ENCODE results near the gene ATG16L1.
"Not testable (repeated sequence)": the region's sequence is repeated elsewhere in the genome, so short reads cannot be mapped to it uniquely, and the experiment has no call there.

Gene ATG16L1

DNA sequence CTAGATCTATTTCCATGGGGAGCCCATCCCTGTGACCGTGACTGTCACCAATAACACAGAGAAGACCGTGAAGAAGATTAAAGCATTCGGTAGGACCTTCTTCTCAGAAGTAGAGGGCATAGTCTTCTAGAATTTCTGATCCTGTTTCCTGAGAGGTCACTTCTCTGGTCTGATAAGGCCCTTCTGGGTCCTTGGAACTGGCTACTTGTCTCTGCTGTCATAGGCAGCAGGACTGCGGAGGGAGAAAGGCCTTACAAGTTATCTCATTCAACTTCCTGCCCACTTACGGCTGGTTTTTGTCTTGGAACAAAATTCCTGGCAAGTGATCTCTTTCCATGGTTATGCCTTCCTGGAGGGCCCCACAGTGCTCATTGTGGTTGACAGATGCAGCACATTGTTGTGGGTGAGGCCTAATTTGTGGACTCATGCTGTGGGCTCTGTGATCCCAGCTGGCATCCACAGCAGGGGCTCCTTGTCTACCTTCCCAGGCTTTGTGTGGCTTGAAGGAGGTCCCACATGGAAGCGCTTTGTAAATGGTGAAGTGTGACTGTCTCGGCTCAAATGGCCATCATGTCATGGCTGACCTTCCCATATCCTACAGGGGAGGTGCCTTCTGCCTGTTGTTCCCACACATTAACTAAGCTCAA lies 78.1 kb downstream of the ATG16L1 start:
- H3K27ac ChIP-seq, result no peak overlapping the region
- TF ChIP-seq, protein P1, sequence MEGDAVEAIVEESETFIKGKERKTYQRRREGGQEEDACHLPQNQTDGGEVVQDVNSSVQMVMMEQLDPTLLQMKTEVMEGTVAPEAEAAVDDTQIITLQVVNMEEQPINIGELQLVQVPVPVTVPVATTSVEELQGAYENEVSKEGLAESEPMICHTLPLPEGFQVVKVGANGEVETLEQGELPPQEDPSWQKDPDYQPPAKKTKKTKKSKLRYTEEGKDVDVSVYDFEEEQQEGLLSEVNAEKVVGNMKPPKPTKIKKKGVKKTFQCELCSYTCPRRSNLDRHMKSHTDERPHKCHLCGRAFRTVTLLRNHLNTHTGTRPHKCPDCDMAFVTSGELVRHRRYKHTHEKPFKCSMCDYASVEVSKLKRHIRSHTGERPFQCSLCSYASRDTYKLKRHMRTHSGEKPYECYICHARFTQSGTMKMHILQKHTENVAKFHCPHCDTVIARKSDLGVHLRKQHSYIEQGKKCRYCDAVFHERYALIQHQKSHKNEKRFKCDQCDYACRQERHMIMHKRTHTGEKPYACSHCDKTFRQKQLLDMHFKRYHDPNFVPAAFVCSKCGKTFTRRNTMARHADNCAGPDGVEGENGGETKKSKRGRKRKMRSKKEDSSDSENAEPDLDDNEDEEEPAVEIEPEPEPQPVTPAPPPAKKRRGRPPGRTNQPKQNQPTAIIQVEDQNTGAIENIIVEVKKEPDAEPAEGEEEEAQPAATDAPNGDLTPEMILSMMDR (IDR thresholded peaks at IDR 0.05), result no peak
- TF ChIP-seq ZFX (IDR thresholded peaks at IDR 0.05; ENCODE audit: borderline replicate concordance), result no peak

- H3K27ac ChIP-seq, result no peak overlapping the region
- TF ChIP-seq, protein P1 (IDR thresholded peaks at IDR 0.05), result no peak
- no peak for TF ChIP-seq ZFX (IDR thresholded peaks at IDR 0.05; ENCODE audit: borderline replicate concordance)
Observed at GRCh38 chr2:233331536-233331935, 80.1 kb downstream of the ATG16L1 start.

GRCh38 chr2:233332125-233332524 lies 80.7 kb downstream of the ATG16L1 start:
- TF ChIP-seq ZFX (IDR thresholded peaks at IDR 0.05; ENCODE audit: borderline replicate concordance), result no peak
- TF ChIP-seq, protein P1 (IDR thresholded peaks at IDR 0.05), result no peak
- H3K27ac ChIP-seq, result no peak overlapping the region

DNA sequence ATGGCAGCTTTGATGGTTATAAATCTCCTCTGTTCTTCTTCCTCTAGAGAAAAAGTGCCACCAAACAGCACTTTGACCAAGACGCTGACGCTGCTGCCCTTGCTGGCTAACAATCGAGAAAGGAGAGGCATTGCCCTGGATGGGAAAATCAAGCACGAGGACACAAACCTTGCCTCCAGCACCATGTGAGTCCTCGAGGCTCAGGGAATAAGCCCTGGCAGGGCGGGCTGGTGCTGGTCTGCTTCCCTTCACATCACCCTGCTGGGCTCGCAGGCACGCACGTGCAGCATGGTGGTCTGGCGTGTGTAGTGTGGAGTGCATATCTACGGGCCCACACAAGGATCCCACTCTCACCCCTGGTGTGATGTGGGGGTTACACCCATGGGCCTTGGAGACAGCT lies 83.4 kb downstream of the ATG16L1 start:
- no peak overlapping the region for H3K27ac ChIP-seq
- no peak for TF ChIP-seq ZFX (IDR thresholded peaks at IDR 0.05; ENCODE audit: borderline replicate concordance)
- TF ChIP-seq, protein P1 (IDR thresholded peaks at IDR 0.05), result no peak

- H3K27ac ChIP-seq, result not testable (repeated sequence)
Observed at GRCh38 chr2:233336091-233336490, 84.6 kb downstream of the ATG16L1 start.

- H3K27ac ChIP-seq, result no peak overlapping the region
- TF ChIP-seq ZFX (IDR thresholded peaks at IDR 0.05; ENCODE audit: borderline replicate concordance), result no peak
- TF ChIP-seq, protein P1 (IDR thresholded peaks at IDR 0.05), result no peak
Observed at GRCh38 chr2:233336541-233336940, 85.1 kb downstream of the ATG16L1 start.

GRCh38 chr2:233338046-233338445 lies 86.6 kb downstream of the ATG16L1 start:
- TF ChIP-seq, protein P1 (IDR thresholded peaks at IDR 0.05), result no peak
- no peak for TF ChIP-seq ZFX (IDR thresholded peaks at IDR 0.05; ENCODE audit: borderline replicate concordance)
- no peak overlapping the region for H3K27ac ChIP-seq
